Epithelial cell of esophagus (primary cell): ENCODE measurements around the gene DST.

Experiments used
- DNase-seq: peaks from one replicate; pipeline ENCODE4 v3.0.0; 2010; ENCODE audit warnings: low read depth
- H3K4me3 ChIP-seq: 2 replicates; pipeline ENCODE4 v1.5.1; 2011; ENCODE audit warnings: mild to moderate bottlenecking, low read length, control low read depth
- CTCF ChIP-seq: IDR thresholded peaks from 2 replicates; pipeline ENCODE4 v1.5.1; 2011; ENCODE audit warnings: low read depth, mild to moderate bottlenecking, low read length, control low read depth, inconsistent platforms; ENCODE audit not compliant: insufficient read depth; ENCODE audit errors: missing control alignments

DST gene

GRCh38 chr6:56532766-56533551, 109.7 kb downstream of the DST start:
- TF ChIP-seq CTCF = no peak
- no peak for DNase-seq
- H3K4me3 ChIP-seq = no peak overlapping the region

DNA sequence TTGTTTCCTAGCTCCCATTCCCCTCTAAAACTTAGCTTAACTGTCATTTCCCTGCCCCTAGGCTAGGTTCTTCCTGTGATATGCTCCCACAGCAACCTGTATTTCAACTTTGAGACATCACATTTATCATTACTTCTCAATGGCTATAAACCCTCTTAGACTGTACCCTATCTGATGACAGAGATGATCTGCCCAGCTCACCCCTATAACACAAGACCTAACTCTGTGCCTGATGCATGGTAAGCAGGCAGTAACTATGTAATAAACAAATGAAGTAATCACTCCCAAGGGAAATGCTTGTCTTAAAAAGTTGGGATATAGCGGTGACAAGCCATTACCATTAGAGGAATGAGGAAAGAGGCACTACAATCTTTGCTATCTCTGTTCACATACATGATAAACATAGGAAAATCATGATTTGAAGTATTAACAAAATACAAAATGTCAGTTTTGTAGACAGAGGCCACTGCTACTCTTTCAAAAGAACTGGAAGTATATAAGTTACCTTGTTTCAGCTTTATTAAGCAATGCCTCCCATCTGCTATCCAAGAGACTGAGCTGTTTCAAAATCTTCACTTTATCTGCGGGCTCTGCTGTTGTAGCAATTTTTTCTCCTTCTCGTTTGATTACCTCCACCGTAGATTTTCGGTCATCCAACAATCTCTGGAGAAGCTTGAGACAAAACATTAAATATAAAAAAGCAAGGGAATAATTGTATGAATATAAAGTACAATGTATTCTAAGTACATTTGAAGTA, 110.7 kb downstream of the DST start:
- TF ChIP-seq CTCF = no peak
- no peak for DNase-seq

GRCh38 chr6:56529594-56530191, 113.0 kb downstream of the DST start:
- no peak overlapping the region for H3K4me3 ChIP-seq
- DNase-seq = no peak
- no peak for TF ChIP-seq CTCF

More for the DNA sequence above, 110.7 kb downstream of the DST start:
- no peak overlapping the region for H3K4me3 ChIP-seq

DNA sequence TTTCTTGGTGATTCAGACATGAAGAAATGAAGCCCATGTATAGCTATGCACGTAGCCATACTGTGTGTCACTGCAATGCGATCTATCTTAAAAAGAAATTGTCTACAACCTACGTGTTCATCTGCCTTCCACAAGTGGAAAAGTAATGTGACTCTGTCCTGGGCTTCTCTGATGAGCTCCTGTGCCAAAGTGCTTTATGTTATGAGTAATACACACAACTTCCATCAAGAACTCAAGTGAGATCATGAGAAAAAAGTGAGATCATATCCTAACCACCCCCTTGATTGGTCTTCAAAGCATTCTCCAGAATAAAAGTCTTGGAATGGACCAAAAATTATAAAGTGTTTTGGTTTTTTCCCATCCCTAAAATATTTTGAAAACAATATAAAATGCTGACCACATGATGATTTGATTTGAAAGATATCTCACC, 114.3 kb downstream of the DST start:
- DNase-seq = peak; percentile 64
- H3K4me3 ChIP-seq = no peak overlapping the region
- no peak for TF ChIP-seq CTCF

GRCh38 chr6:56527934-56528333, 114.8 kb downstream of the DST start:
- no peak overlapping the region for H3K4me3 ChIP-seq
- TF ChIP-seq CTCF = no peak
- DNase-seq = no peak

DNA sequence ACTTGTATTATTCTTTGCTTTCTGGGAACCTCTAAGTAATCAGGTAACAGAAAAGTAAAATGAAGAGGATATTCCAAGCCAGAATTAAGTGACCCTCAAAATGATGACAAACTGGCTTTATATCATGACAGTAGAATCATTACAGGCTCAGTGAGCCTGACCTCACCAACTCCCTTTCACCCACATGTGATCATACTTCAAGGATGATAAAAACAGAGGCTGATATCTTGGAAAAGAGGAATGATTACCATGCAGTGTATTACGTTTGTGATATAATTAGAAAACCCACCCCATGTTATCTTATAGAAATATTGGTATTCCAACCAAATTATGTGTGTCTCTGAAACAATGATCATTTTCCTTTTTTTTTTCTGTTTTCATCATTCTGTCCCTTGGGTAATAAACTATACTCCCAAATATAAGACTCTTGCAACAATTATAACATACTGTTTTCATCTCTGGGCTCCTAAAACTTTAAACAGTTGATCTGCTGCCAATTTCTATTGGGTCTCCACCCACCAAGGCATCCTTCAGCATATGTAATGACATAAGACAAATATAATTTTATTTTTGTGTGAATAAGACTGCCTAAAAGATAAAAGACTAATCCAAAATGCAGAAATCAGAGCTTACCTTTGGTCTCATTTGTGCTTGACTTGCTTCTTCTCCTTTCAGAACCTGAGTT, 115.7 kb downstream of the DST start:
- DNase-seq = no peak
- TF ChIP-seq CTCF = no peak
- no peak overlapping the region for H3K4me3 ChIP-seq
